Measurements from ENCODE around the gene NCOA7.

Gene NCOA7

GRCh38 chr6:125781314-125781868 lies 9.4 kb upstream of the NCOA7 start:
- no peak for TF ChIP-seq EZH2 (IDR thresholded peaks at IDR 0.05)
- no peak for TF ChIP-seq FOXP2 (optimal IDR thresholded peaks at IDR 0.05; ENCODE audit: control extremely low read depth, extremely low read length, insufficient read depth)
- TF ChIP-seq POLR2AphosphoS5 (IDR thresholded peaks at IDR 0.05; ENCODE audit: borderline replicate concordance, low read depth, low read length) = no peak
- Histone ChIP-seq H3K27ac (peak overlapping the region; percentile 96), H3K9ac (ENCODE audit: insufficient read length) (peak overlapping the region; percentile 92), H3K36me3 (ENCODE audit: insufficient read depth, low read length) (peaks cover 7% of the 10 kb centered on the region; the same call in 1 of the 2 replicates), H3K9me3 (ENCODE audit: low read depth, low read length) (no peaks in the 10 kb centered on the region), H3K4me3 (peak overlapping the region; percentile 91)
- no peak for DNase-seq (ENCODE audit: low read depth, low spot score)

GRCh38 chr6:125784365-125784764 lies 6.4 kb upstream of the NCOA7 start:
- no peak overlapping the region for H3K4me3 ChIP-seq
- DNase-seq (ENCODE audit: low read depth, low spot score) = no peak
- peaks cover 10% of the 10 kb centered on the region; the same call in 1 of the 2 replicates for H3K36me3 ChIP-seq (ENCODE audit: insufficient read depth, low read length)
- H3K9ac ChIP-seq (ENCODE audit: insufficient read length) = no peak overlapping the region
- no peaks in the 10 kb centered on the region for H3K9me3 ChIP-seq (ENCODE audit: low read depth, low read length)
- H3K27ac ChIP-seq = peak overlapping the region; percentile 33; the same call in 1 of the 2 replicates
- TF ChIP-seq FOXP2 (optimal IDR thresholded peaks at IDR 0.05; ENCODE audit: control extremely low read depth, extremely low read length, insufficient read depth) (no peak), POLR2AphosphoS5 (IDR thresholded peaks at IDR 0.05; ENCODE audit: borderline replicate concordance, low read depth, low read length) (no peak), EZH2 (IDR thresholded peaks at IDR 0.05) (no peak)

GRCh38 chr6:125787791-125788190 lies 3.0 kb upstream of the NCOA7 start:
- TF ChIP-seq POLR2AphosphoS5 (IDR thresholded peaks at IDR 0.05; ENCODE audit: borderline replicate concordance, low read depth, low read length) (no peak), FOXP2 (optimal IDR thresholded peaks at IDR 0.05; ENCODE audit: control extremely low read depth, extremely low read length, insufficient read depth) (no peak), EZH2 (IDR thresholded peaks at IDR 0.05) (no peak)
- H3K4me3 ChIP-seq = no peak overlapping the region
- no peak overlapping the region for H3K27ac ChIP-seq
- H3K9me3 ChIP-seq (ENCODE audit: low read depth, low read length) = no peaks in the 10 kb centered on the region
- H3K9ac ChIP-seq (ENCODE audit: insufficient read length) = no peak overlapping the region
- peaks cover 10% of the 10 kb centered on the region; the same call in 1 of the 2 replicates for H3K36me3 ChIP-seq (ENCODE audit: insufficient read depth, low read length)
- DNase-seq (ENCODE audit: low read depth, low spot score) = no peak

- H3K4me3 ChIP-seq = peak overlapping the region; percentile 91
- peak overlapping the region; percentile 87 for H3K27ac ChIP-seq
These were observed 1.6 kb upstream of the NCOA7 start for GRCh38 chr6:125789167-125789566.

GRCh38 chr6:125789576-125790357 lies 993 bp upstream of the NCOA7 start:
- TF ChIP-seq POLR2AphosphoS5 (IDR thresholded peaks at IDR 0.05; ENCODE audit: borderline replicate concordance, low read depth, low read length) (peak; percentile 74), EZH2 (IDR thresholded peaks at IDR 0.05) (no peak), FOXP2 (optimal IDR thresholded peaks at IDR 0.05; ENCODE audit: control extremely low read depth, extremely low read length, insufficient read depth) (peak; percentile 74)
- Histone ChIP-seq H3K36me3 (ENCODE audit: insufficient read depth, low read length) (peaks cover 10% of the 10 kb centered on the region; the same call in 1 of the 2 replicates), H3K9ac (ENCODE audit: insufficient read length) (peak overlapping the region; percentile 76), H3K27ac (peak overlapping the region; percentile 87), H3K4me3 (peak overlapping the region; percentile 91), H3K9me3 (ENCODE audit: low read depth, low read length) (no peaks in the 10 kb centered on the region)
- DNase-seq (ENCODE audit: low read depth, low spot score) = no peak

More at GRCh38 chr6:125789167-125789566, 1.6 kb upstream of the NCOA7 start:
- TF ChIP-seq POLR2AphosphoS5 (IDR thresholded peaks at IDR 0.05; ENCODE audit: borderline replicate concordance, low read depth, low read length) (no peak), EZH2 (IDR thresholded peaks at IDR 0.05) (no peak), FOXP2 (optimal IDR thresholded peaks at IDR 0.05; ENCODE audit: control extremely low read depth, extremely low read length, insufficient read depth) (no peak)
- Histone ChIP-seq H3K36me3 (ENCODE audit: insufficient read depth, low read length) (peaks cover 10% of the 10 kb centered on the region; the same call in 1 of the 2 replicates), H3K9me3 (ENCODE audit: low read depth, low read length) (no peaks in the 10 kb centered on the region), H3K9ac (ENCODE audit: insufficient read length) (peak overlapping the region; percentile 76)
- no peak for DNase-seq (ENCODE audit: low read depth, low spot score)

GRCh38 chr6:125791151-125791819 lies 525 bp downstream of the NCOA7 start:
- TF ChIP-seq EZH2 (IDR thresholded peaks at IDR 0.05) = no peak
- TF ChIP-seq POLR2AphosphoS5 (IDR thresholded peaks at IDR 0.05; ENCODE audit: borderline replicate concordance, low read depth, low read length) = no peak
- no peak for TF ChIP-seq FOXP2 (optimal IDR thresholded peaks at IDR 0.05; ENCODE audit: control extremely low read depth, extremely low read length, insufficient read depth)
- no peaks in the 10 kb centered on the region for H3K9me3 ChIP-seq (ENCODE audit: low read depth, low read length)
- peak overlapping the region; percentile 76 for H3K9ac ChIP-seq (ENCODE audit: insufficient read length)
- no peak for DNase-seq (ENCODE audit: low read depth, low spot score)
- H3K27ac ChIP-seq = no peak overlapping the region
- peak overlapping the region; percentile 91 for H3K4me3 ChIP-seq
- peaks cover 4% of the 10 kb centered on the region; the same call in 1 of the 2 replicates for H3K36me3 ChIP-seq (ENCODE audit: insufficient read depth, low read length)

- DNase-seq (ENCODE audit: low read depth, low spot score) = no peak
- no peak overlapping the region for H3K27ac ChIP-seq
- H3K4me3 ChIP-seq = peak overlapping the region; percentile 91
- no peaks in the 10 kb centered on the region; the same call in 1 of the 2 replicates for H3K36me3 ChIP-seq (ENCODE audit: insufficient read depth, low read length)
- H3K9ac ChIP-seq (ENCODE audit: insufficient read length) = no peak overlapping the region
- H3K9me3 ChIP-seq (ENCODE audit: low read depth, low read length) = no peaks in the 10 kb centered on the region
- TF ChIP-seq POLR2AphosphoS5 (IDR thresholded peaks at IDR 0.05; ENCODE audit: borderline replicate concordance, low read depth, low read length) (no peak), FOXP2 (optimal IDR thresholded peaks at IDR 0.05; ENCODE audit: control extremely low read depth, extremely low read length, insufficient read depth) (no peak), EZH2 (IDR thresholded peaks at IDR 0.05) (no peak)
These were observed 1.0 kb downstream of the NCOA7 start for GRCh38 chr6:125791820-125792165.

- no peak overlapping the region for H3K9ac ChIP-seq (ENCODE audit: insufficient read length)
- no peaks in the 10 kb centered on the region for H3K9me3 ChIP-seq (ENCODE audit: low read depth, low read length)
- no peak overlapping the region; the same call in 1 of the 2 replicates for H3K4me3 ChIP-seq
- no peak overlapping the region for H3K27ac ChIP-seq
- TF ChIP-seq POLR2AphosphoS5 (IDR thresholded peaks at IDR 0.05; ENCODE audit: borderline replicate concordance, low read depth, low read length) (no peak), FOXP2 (optimal IDR thresholded peaks at IDR 0.05; ENCODE audit: control extremely low read depth, extremely low read length, insufficient read depth) (no peak), EZH2 (IDR thresholded peaks at IDR 0.05) (no peak)
- DNase-seq (ENCODE audit: low read depth, low spot score) = no peak
- H3K36me3 ChIP-seq (ENCODE audit: insufficient read depth, low read length) = no peaks in the 10 kb centered on the region; the same call in 1 of the 2 replicates
These were observed 1.4 kb downstream of the NCOA7 start for GRCh38 chr6:125792172-125792571.

Data from SK-N-MC (cell line).